HG03469 (cell line): ENCODE results near the gene SDCCAG8.

Experiments
- ATAC-seq: cut with Tn5 transposase; IDR thresholded peaks from one replicate; pipeline ENCODE4 v1.9.1; 2021; ENCODE audit warnings: mild to moderate bottlenecking, moderate library complexity, moderate number of reproducible peaks; ENCODE audit not compliant: unreplicated experiment

Gene SDCCAG8

DNA sequence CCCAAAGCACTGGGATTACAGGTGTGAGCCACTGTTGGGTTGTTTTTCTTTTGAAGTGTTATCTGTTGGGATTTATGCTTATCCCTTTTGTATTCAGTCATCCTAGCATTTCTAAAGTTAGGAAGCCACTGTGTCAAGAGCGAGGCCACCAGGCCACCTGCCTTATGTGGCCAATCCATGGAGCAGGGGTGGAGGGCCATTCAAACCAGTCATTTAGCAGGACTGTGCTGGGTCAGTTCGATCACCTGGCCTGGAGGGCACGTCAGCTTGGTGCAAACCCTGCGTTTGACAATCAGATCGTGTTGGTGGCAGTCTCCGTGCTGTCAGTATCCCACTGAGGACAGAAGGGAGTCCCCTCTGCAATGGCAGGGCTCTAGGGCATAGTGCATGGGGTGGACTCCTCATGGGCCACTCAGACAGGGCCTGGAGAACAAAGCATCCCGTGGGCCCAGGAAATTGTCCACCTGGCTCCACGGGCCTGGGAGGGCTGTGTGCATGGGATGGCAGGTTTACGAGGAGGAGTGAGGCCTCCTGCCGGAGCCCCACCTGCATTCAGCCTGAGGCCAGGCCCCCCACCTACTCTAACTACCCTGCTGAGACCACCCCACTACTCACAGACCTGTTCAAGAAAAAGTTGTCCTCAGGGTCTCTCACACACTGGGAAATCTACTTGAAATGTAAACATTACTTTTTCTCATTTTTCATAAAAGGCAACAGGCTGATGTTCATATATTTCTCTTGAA lies 242.3 kb downstream of the SDCCAG8 start:
- ATAC-seq: no peak

DNA sequence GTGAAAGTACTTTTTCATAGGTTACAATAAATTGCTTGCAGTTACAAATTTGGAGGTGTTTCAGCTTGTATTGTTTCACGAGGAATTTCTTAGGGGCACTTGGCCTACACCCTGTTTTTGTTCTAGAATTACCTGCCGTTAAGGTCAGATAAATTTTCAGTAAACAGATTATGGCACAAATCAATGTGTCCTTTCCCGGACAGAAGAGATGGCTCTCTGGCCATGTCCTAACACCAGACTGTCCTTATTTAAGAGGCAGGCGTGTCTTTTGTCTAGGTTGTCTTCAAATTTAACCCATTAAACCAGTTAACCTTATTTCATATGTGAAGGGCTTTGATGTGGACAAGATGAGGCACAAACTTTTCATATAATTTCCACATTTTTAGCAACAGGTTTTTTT lies 243.4 kb downstream of the SDCCAG8 start:
- ATAC-seq: no peak

DNA sequence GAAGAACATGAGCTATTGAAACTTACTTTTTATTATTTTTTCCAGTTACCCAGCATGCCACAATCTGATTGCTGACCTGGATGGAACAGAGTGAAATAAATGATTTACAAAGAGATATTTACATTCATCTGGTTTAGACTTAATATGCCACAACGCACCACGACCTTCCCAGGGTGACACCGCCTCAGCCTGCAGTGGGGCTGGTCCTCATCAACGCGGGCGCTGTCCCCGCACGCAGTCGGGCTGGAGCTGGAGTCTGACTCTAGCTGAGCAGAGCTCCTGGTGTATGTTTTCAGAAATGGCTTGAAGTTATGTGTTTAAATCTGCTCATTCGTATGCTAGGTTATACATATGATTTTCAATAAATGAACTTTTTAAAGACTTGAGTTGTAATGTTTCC lies 243.9 kb downstream of the SDCCAG8 start:
- no peak for ATAC-seq

DNA sequence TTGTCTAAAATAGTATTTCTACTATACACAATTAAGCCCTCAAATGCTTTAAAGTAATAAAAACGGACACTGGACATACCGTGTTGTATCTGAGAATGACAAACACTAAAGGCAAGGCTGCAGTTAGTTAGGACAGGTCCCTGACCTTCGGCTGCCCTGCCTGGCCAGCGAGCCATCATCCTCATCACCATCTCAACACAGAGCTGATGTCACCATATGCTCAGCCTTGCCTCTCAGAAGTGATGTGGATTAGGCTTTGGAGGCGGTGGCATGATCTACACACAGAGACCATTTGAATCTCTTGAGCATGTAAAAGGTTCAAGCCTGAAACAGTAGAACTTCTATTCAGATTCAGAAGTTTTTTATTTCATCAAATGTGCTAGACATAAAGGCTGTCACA lies 244.7 kb downstream of the SDCCAG8 start:
- ATAC-seq: no peak

DNA sequence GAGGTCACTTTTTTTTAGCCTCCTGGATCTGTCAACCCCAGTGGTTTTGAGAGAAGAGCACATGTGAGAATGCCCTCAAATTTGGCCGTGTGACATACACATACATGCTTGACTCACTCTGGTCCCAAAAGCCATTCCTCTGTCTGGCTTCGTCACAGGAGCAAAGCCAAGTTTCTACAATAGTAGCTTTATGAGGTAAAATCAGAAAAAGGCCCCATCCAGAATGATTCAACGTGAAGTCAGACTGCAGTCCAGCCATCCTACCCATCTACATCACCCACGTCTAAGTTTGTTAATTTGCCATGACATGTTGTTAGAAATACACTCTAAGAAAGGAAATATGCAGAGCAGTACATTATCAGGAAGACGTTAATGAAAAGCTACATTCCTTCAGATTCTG lies 245.2 kb downstream of the SDCCAG8 start:
- no peak for ATAC-seq

DNA sequence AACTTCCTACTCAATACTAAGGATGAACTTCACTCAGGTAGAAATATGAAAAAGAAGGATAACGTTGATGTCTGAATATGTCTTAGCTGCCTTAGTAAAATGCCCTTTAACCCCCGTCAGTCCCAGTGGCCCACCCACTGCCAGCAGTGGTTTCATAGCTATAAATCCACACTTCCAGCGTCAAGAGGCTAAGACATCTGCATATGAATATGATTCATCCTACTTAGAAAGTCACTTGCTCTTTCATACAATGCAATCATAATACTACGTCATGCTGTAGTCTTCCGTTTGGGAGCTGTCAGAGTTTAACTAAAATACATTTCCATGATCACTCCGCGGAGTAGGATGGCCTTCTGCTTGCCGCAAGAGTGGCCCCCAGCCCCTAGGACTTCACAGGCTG lies 247.3 kb downstream of the SDCCAG8 start:
- ATAC-seq: no peak

DNA sequence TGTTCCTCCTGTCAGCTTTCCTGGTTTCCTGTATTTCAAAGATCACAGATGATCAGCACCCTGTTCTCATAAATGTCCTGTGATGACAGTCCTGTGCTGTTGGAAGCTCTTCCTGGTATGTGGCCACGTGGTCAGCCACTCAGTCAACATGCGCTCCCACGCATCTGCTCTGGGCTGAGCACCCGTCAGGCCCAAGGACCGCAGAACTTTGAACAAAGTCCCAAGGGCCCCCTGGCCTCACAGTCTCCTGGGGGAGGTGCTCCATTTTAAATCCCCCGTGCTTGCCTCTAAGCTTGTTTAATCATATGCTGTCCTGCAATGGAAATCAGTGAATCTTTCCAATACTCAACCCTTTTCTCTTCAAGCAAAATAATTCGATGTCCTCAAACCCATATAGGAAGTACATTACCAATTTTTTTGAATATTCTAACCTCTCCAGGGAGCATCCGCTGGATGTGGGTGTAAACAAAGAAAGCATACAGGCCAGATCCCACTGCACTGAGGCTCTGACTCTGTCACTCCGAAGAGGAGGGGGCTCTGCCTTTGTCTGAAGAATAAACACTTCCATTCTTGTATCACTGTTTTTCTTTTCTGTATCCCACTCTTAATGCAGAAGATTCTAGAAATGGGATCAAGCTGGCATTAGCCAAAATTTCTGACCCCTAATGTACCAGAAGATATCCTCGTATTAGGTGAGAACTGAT lies 250.3 kb downstream of the SDCCAG8 start:
- ATAC-seq: peak; percentile 45

DNA sequence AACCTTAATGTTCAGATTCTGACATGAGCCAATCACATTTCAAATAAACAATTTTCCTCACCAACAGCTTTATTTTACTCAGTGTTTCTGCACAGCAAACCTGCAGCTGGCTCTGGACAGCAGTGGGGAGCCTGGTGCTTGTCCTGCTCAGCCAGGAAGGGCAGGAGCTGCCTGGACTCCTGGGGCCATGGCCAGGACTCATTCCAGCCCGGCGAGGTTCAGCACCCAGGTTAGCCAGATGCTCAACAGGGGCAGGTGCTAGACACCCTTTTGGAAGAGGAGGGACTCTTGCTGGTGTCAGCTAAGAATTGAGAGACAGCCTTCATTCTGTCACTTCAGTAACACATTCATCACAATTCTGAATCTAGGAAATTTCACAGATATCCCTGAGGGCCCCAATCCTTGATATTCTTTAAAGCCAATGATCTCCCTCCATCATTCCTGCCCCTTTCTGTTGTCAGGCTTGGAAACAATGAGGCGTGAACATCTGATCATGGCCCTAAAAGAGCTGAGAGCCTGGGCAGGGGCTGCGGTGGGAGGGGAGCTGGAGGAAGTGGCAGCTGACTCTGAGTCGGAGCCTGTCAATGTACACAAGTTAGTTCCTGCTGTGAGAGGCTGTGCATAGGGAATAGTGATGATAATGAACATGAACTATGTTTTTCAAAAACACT lies 251.3 kb downstream of the SDCCAG8 start:
- ATAC-seq: no peak

DNA sequence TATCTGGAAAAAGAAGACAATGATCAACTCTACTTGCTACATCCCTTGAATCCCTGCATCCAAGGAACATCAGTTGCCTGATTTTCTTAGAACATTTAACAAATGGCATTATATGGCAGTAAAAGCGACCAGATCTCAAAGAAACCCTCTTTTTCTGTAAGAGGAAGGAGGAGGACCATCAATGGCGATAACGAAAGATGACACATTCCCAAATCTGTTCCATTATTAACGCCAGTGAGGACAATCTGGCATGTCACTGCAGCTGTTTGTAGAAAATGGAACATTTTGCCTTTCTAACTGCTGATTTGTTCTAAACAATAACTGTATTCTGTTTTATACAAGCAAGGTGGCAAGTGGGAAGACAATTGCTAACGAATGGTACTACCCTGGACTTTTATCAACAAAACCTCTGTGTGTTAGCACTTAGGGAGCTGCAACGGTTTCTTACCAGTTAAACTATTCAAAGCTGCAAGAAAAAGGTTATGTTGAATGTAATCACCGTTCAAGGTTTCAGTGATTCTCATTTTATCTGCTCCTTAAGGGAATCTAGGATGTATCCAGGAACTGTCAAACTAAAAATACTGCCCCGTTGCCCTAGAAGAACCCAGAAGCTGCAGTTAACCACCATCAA lies 251.9 kb downstream of the SDCCAG8 start:
- ATAC-seq: no peak

DNA sequence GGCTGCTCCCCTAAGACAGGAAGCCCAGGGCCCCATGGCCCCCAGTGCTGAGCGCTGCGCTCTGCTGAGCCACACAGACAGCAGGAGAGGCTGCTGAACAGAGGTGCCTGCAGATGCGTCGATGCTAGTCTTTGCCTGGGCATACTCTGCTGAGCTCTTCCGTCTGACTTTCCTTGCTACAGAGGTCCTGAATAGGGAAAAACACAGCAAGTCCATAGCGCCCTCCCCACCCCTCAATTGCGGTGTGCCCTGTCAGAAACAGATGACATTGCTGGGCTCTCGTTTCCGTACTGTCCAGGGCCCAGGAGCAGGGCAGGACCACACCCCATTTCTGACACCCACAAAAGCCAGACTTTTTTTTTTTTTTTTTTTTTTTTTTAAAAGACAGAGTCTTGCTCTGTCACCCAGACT lies 252.5 kb downstream of the SDCCAG8 start:
- ATAC-seq: peak; percentile 65

DNA sequence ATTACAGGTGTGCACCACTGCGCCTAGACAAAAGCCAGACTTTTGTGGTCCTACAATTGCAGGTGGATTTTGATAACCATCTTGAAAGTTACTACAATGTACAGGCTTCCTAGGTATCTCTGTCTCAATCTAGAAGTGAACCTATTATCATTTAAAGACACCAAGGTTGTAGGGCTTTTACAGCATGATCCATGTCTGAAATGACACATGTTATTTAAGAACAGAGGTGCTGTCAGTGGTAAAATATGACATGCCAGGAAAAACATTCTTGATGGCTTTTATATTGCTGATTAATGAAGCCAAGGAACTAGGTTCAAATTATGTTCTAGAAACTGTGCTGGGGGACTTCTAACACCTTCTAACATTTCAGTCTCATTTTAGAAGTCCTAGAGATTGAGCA lies 253.1 kb downstream of the SDCCAG8 start:
- no peak for ATAC-seq

DNA sequence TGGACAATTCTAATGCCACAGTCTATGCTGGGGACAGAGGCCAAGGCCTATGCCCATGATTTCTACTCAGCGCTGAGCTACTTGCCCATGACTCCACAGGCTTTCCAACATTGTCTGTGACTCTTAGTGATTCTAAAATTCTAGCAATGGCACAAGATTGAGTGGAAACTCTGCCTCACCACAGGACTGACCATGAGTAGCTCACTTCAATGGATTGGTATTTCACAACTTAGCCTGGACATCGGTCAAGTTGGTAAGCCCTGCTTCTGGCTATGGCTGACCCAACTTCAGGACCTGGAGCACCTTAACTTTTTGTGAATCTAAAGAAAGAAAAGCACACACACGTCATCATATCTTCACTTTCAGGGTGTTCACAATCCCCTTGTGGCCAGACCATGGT lies 255.1 kb downstream of the SDCCAG8 start:
- ATAC-seq: no peak

DNA sequence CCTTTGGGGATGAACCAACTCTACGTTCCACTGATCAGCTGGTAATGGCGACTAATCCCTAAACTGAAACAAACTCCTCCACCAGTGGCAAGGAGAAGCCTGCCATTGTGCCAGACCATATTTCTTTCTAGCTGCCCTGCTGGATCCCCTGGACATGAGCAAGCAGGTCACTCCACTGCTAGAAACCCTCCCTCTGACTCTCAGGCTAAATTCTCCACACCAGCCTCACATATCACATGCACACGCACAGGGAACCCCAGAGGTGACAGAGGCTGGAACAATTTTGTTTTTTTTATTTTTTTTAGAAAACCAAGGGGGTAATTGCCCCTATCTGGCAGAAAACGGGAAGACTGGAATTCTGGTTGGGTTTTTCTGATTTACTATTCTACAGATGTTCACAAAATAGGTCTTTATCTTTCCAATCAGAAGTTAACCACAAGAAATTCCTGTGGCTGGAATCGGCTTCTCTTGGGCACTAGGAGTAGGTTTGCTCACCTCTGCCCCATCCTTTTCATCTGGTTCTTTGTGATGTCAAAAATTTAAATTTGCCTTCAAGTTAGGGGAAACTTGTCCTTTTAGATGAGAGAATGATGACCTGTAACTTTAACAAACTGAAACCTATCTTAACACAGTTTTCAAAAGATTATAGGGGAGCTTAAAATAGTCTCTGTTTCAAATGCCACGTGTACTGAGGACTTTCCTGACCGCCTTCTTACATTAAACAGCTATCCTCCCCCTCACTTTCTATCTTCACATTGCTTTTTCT lies 258.1 kb downstream of the SDCCAG8 start:
- peak; percentile 65 for ATAC-seq

DNA sequence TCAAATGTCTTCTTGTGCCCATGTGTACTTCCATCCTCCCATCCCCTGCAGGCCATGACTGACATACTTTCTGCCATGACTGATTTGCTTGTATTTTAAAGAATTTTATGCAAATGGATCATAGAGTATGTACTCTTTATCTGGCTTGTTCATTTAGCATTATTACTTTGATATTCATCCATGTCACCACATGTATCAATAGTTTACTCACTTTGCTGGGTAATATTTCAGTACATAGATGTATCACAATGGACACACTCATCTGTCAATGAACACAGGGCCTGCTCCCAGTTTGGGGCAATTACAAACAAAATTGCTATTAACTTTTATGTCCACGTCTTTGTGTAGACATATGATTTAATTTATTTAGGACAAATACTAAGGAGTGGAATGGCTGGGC lies 259.1 kb downstream of the SDCCAG8 start:
- ATAC-seq: no peak

DNA sequence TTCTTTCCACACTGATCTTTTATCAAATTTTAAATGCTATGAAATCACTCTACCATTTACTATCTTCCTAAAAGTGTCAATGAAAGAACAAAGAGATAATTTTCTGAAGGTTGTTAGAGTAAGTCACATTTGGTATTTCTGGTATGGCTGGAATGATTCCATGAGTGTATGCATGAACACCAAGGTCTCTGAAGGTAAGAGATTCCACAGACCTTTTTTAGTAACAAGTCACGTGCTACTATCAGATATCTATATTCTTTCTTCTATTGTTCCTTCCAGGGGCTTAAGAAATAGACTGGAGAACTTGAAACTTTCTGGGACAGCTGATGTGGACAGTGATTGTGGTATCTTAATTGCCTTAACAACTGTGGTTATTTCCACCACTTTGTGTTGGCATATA lies 265.0 kb downstream of the SDCCAG8 start:
- no peak for ATAC-seq

DNA sequence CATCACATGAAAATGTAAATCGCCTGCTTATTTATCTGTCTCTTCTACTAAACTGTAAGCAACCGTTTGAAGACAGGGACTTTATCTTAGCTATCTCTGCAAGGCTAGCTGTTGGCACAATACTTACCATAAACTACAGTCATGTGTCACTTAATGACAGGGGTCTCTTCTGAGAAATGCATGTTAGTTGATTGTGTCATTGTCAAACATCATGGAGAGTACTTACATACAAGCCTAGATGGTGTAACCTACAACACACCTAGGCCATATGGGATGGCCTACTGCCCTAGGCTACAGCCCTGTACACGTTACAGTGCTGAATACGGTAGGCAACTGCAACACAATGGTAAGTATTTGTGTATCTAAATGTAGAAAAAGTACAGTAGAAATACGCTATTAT lies 267.9 kb downstream of the SDCCAG8 start:
- no peak for ATAC-seq

DNA sequence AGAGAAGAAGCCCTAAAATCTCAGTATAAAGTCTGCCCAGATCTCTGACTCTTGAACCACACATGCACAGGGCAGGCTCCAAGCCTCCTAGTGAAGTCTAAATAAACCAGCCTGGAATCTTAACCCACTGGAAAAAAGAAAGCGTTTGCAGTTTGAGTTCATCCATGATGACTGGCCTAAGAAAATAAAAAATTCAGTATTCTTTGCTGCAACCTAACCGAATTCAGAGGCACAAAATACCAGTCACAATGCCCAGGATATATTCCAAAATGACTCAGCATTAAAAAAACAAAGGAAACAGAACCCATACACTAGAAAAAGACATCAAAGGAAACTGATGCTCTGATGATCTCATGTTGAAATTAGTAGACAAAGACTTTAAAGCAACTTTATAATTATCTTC lies 269.2 kb downstream of the SDCCAG8 start:
- ATAC-seq: no peak

DNA sequence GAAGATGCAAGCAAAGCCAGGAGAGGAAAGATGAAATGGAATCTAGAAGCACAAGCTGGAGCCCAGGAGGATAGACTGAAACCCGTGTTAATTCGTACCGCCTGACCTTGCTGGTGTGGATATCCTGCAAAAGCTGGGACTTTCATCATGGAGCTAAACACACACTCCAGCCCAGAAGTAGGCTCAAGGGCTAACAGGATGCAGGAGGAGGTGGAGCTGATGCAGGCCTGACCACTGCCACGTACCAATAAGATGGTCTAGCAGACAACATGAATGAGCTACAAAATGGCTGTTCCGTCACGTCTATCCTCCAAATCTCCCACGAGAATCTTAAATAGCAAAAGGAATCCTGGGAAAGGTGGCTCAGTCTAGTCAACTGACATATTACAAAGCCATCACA lies 270.3 kb downstream of the SDCCAG8 start:
- ATAC-seq: no peak

DNA sequence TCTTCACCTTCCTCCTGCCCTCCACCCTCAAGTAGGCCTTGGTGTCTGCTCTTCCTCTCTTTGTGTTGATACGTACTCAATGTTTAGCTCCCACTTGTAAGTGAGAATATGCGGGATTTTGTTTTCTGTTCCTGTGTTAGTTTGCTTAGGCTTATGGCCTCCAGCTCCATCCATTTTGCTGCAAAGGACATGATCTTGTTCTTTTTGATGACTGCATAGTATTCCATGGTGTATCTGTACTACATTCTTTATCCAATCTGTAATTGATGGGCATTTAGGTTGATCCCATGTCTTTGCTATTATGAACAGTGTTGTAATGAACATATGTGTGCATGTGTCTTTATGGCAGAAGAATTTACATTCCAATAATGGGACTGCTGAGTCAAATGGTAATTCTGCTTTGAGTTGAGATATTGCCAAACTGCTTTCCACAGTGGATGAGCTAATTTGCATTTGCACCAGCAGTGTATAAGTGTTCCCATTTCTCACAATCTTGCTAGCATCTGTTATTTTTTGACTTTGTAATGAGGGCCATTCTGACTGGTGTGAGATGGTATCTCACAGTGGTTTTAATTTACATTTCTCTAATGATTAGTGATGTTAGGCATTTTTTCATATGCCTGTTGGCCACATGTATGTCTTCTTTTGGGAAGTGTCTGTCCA lies 272.7 kb downstream of the SDCCAG8 start:
- no peak for ATAC-seq

DNA sequence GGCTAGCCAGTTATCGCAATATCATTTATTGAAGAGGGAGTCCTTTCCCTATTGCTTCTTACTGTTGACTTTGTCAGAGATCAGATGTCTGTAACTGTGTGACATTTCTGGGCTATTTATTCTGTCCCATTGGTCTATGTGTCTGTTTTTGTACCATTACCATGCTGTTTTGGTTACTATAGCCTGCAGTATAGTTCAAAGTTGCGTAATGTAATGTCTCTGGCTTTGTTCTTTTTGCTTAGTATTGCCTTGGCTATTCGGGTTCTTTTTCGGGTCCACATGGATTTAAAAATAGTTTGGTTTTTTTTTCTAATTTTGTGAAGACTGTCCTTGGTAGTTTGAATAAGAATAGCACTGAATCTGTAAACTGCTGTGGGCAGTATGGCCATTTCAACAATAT lies 273.7 kb downstream of the SDCCAG8 start:
- ATAC-seq: no peak
